Lung (tissue), 12 donors: ENCODE data around the gene SULT6B1. TPM values are rescaled to one million over a fixed set of nuclear protein-coding genes. Genes with fewer than 3 reads are reported as not detected.

Experiments used
- ATAC-seq: fragments of 200-7000 bp; cut with Tn5 transposase; one replicate; pipeline ENCODE4 v1.9.1; 2020; ENCODE audit warnings: moderate number of reproducible peaks; ENCODE audit not compliant: insufficient read depth, low FRiP score
- DNase-seq, 3 donors: peaks; one replicate each; pipeline ENCODE4 v3.0.0-alpha.2; 2013 to 2017
- H3K27ac ChIP-seq, 2 donors: one replicate each; pipeline ENCODE4 v1.5.1; 2013; ENCODE audit warnings: mild to moderate bottlenecking in 2 of 2, moderate library complexity in 2 of 2, control low read depth in 1 of 2, inconsistent platforms in 1 of 2, low read depth in 1 of 2, low read length in 1 of 2
- H3K27me3 ChIP-seq, 3 donors: one replicate each; pipeline ENCODE4 v1.5.1; 2013; ENCODE audit warnings: low read length in 2 of 3; ENCODE audit not compliant: control insufficient read depth in 3 of 3, insufficient read depth in 3 of 3
- H3K36me3 ChIP-seq, 4 donors: one replicate each; pipeline ENCODE4 v1.5.1; 2013; ENCODE audit warnings: low read length in 4 of 4, mild to moderate bottlenecking in 1 of 4, moderate library complexity in 1 of 4; ENCODE audit not compliant: control insufficient read depth in 4 of 4, insufficient read depth in 4 of 4
- H3K4me1 ChIP-seq, 5 donors: one replicate each; pipeline ENCODE4 v1.5.1; 2013; ENCODE audit warnings: low read length in 5 of 5, mild to moderate bottlenecking in 2 of 5, moderate library complexity in 1 of 5; ENCODE audit not compliant: control insufficient read depth in 5 of 5, insufficient read depth in 5 of 5
- H3K4me3 ChIP-seq: one replicate; pipeline ENCODE4 v1.5.1; 2013; ENCODE audit warnings: mild to moderate bottlenecking, control low read depth, moderate library complexity
- H3K9ac ChIP-seq, 2 donors: one replicate each; pipeline ENCODE4 v1.5.1; 2013; ENCODE audit warnings: low read length in 2 of 2, control low read depth in 1 of 2; ENCODE audit not compliant: insufficient read depth in 1 of 2
- H3K9me3 ChIP-seq, 4 donors: one replicate each; pipeline ENCODE4 v1.5.1; 2013; ENCODE audit warnings: low read length in 3 of 4, mild to moderate bottlenecking in 1 of 4, moderate library complexity in 1 of 4; ENCODE audit not compliant: control insufficient read depth in 4 of 4, insufficient read depth in 3 of 4
- CTCF ChIP-seq: IDR thresholded peaks from 2 replicates; pipeline ENCODE4 v1.5.1; 2012; ENCODE audit warnings: mild to moderate bottlenecking; ENCODE audit errors: control extremely low read depth, extremely low read depth
- WGBS, 2 donors: extraction: QIAGEN DNeasy Blood & Tissue Kit; methylation state at CpG; one replicate each; pipeline ENCODE4 v1.1.7; 2013; 5-methylcytosine and 5-hydroxymethylcytosine counted together
- polyA plus RNA-seq, 2 donors: library from polyadenylated mRNA; stranded (reverse); fragments of 200-250 nt; gene quantifications; one replicate each; pipeline ENCODE4 v1.2.1, GENCODE V29; 2013
- total RNA-seq, 2 donors: library from RNA; depleted of rRNA in 1 of 2; stranded (reverse); fragments of >200 nt in 1 of 2; gene quantifications; one replicate each; pipeline ENCODE4 v1.2.1, GENCODE V29; 2014 to 2021
- donor health status: control.
- donor health status: control.
- donor health status: Bipolar disorder and iron deficiency.
- donor health status: healthy.
- donor health status: DM: yes; HTN: yes; CAD: no.

SULT6B1 gene
- total and polyA plus RNA-seq, 4 donors = not detected

GRCh38 chr2:37191253-37191652, 2.8 kb upstream of the SULT6B1 start:
- H3K9me3 ChIP-seq = no peaks in the 10 kb centered on the region
- H3K9ac ChIP-seq = no peak overlapping the region
- no peaks in the 10 kb centered on the region for H3K36me3 ChIP-seq
- H3K4me1 ChIP-seq = no peaks in the 10 kb centered on the region
- H3K4me3 ChIP-seq = no peak overlapping the region
- ATAC-seq = no peak
- H3K27ac ChIP-seq = no peak overlapping the region
- peaks cover 0 to 4% (median 2%) of the 10 kb centered on the region in 3 donors for H3K27me3 ChIP-seq
- WGBS, 2 donors = 84 to 89% methylated on average over 4 of the region's 4 CpGs
- TF ChIP-seq CTCF = no peak
- no peak for DNase-seq

- Histone ChIP-seq H3K27ac (no peak overlapping the region), H3K4me3 (no peak overlapping the region), H3K9ac (no peak overlapping the region), H3K9me3 (no peaks in the 10 kb centered on the region), H3K27me3 (peaks cover 0 to 7% (median 2%) of the 10 kb centered on the region in 3 donors), H3K36me3 (no peaks in the 10 kb centered on the region), H3K4me1 (no peaks in the 10 kb centered on the region)
- WGBS, 2 donors = 40 to 71% methylated on average over 4 of the region's 4 CpGs
- DNase-seq = no peak
- no peak for ATAC-seq
- no peak for TF ChIP-seq CTCF
Observed at GRCh38 chr2:37190290-37190689, 1.8 kb upstream of the SULT6B1 start.

- ATAC-seq = peak; percentile 69
- Histone ChIP-seq H3K9me3 (no peaks in the 10 kb centered on the region), H3K27me3 (peaks cover 0 to 7% (median 2%) of the 10 kb centered on the region in 3 donors), H3K4me3 (no peak overlapping the region), H3K27ac (peak overlapping the region in 1 of 2 donors; percentile 13), H3K4me1 (no peaks in the 10 kb centered on the region), H3K36me3 (no peaks in the 10 kb centered on the region), H3K9ac (no peak overlapping the region)
- 53 to 70% methylated on average over 6 of the region's 6 CpGs for WGBS, 2 donors
- TF ChIP-seq CTCF = no peak
- DNase-seq = no peak
Observed at GRCh38 chr2:37189452-37190153, 1.1 kb upstream of the SULT6B1 start.
